8988T (cell line): ENCODE results near the gene PER3.
"Not testable (repeated sequence)": the region's sequence is repeated elsewhere in the genome, so short reads cannot be mapped to it uniquely, and the experiment has no call there.

Source experiments
- DNase-seq: peaks from one replicate; pipeline ENCODE4 v3.0.0; 2011

The PER3 gene

DNA sequence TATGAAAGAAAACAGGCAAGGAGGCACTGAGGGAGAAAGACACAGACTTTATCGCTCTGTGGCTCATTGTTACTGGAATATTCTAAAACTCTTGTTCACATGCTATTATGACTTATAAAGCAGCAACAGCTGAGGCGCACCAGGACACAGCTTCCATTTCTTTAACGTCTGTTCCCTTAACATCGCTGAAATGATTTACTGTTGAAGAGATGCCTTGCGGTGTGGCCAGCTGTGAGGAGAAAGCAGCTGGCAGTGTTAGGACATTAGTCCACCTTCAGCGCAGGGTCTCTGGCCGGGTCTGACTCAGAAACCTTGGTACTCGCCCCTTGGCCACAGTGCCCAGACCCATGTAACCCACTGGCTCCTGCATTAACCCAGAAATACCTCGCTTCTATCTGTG, 3.1 kb upstream of the PER3 start:
- no peak for DNase-seq

DNA sequence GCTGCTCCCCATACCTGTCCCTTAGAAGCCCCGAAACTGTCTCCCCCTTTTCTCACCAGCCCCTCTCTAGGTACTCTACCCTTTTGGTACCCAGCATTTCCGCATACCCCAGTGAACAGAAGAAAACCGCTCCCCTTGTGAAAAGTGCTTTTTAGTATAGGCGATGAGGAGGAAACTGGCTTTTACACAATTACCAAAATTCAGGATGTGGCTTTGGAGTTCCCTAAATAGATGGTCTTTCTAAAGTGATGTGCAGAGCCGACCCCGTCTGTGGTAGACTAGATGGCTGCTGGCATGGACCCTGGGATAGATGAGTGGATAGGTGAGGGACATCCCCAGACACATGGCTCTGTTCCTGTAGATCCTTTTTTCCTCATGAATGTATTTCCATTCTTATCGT, 2.6 kb upstream of the PER3 start:
- DNase-seq = no peak

DNA sequence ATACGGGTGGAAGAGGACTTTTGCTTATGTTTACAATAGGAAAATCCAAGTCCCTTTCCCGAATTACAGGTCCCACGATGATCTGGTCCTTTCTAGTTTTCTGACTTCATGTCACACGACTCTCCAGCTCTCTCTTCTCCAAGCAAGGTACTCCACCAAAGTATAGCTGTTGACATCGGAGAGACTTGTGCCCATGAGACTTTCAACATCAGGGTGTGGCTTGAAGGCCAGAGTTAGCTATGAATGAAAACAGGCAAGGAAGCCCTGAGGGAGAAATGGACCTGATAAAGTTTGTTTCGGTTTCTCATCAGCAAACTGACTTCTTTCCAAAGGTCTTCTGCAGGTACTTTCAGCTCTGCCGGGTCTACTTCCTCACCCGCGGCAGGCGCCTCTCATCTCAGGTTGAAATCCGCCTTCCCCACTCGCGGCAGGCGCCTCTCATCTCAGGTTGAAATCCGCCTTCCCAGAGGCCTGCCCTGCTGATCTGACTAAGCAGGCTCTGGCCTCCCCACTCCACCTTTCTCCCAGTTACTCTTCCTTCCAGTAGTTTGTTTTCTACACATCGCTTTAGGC, 2.1 kb upstream of the PER3 start:
- no peak for DNase-seq

DNA sequence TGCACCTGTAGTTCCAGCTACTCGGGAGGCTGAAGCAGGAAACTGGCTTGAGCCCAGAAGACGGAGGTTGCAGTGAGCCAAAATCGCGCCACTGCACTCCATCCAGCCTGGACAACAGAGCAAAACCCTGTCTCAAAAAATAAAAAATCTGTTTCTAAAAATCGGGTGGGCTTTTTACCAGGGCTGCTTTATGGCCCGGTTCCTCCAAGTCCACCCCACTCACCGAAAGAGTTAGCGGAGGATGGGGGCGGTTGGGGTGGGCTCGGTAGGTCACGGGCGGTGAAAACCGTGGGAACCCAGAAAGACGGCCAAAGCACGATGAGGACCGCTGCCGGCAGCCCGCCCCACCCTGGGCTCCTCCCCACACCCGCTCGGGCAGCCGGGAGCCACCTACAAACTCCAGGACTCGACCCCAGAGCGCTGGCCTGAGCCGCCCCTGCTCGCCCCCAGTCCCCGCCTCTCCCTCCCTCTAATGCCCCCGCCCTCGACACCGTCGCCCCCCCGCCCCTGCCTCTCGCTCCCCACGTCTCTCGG, 846 bp upstream of the PER3 start:
- peak; percentile 57 for DNase-seq

DNA sequence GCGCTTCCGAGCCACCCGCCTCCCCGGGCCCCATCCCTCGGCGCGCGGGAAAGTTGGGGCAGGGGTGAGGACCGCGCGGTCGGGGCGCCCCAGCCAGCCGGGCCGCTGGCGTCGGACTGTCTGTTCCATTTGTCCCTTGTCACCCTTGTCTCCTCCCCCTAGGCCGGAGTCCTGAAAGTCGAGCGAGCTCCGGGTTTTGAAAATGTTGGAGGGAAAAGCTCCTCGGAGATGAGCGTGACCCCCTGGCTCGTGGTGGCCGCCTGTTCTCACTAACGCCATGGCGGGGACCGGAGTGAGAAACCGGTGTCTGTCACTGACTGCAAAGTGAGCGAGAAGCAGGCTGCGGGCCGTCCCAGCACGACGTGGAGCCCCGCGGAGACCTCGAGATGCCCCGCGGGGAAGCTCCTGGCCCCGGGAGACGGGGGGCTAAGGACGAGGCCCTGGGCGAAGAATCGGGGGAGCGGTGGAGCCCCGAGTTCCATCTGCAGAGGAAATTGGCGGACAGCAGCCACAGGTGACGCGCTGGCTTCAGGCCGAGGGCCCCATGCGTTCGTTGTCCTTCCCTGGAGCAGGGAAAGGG, 491 bp downstream of the PER3 start:
- no peak for DNase-seq

DNA sequence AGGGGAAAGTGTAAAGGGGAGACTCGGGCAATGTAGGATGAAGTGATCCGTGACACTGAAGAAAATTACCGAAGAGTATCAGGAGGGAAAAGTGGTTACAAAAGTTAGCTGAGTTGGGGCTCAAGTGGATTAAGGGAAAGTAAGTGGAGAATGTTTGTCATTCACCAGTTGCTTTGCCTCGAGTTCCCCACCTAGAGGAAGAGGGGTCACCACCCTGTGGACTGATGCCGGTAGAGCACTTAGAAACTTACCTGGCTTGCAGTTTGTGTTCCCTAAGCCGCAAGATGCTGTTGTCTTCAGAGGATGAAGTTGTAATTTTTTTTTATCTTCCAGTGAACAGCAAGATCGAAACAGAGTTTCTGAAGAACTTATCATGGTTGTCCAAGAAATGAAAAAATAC, 1.0 kb downstream of the PER3 start:
- DNase-seq = no peak

DNA sequence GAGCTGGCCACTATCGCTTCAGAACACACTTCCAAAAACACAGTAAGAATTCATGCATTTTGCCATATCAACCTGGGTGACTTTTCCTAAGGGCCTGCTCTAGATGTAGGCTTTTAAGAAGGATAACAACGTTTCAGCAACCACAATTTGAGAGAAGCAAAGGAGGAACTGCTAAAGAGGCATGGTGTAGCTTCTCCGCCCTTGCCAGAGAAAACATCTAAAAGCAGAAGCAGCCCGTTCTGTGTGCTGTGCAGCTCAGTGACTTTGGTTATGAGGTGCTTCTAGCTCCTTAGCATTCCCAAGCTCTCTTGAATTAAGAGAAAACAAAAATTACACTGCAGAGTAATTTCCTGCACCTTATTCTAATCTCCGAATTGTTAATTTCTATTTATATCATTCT, 2.7 kb downstream of the PER3 start:
- DNase-seq = no peak

DNA sequence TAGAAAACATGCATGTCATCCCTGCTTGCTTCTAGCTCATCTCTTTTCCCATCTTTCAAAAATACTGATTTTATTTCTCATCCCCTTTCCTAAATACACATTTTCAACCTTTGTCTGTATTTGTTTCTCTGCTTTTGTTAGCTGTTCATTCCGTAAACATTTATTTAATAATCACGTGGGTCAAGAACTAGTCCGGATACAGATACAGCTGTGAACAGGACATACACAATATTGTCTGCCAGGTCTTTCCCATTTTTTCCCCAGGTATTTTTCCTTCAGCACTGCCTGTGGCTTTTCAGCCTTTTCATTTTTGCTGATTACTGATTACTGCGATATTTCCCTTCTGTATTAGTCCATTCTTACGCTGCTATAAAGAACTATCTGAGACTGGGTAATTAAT, 5.7 kb downstream of the PER3 start:
- DNase-seq = no peak

DNA sequence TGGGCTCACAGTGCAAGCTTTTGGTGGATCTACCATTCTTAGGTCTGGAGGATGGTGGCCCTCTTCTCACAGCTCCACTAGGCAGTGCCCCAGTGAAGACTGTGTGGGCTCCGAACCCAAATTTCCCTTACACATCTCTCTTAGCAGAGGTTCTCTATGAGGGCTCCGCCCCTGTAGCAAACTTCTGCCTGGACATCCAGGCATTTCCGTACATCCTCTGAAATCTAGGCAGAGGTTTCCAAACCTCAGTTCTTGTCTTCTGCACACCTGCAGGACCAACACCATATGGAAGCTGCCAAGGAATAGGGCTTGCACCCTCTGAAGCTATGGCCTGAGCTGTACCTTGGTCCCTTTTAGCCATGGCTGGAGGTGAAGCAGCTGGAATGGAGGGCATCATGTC, 6.9 kb downstream of the PER3 start:
- DNase-seq = not testable (repeated sequence)

DNA sequence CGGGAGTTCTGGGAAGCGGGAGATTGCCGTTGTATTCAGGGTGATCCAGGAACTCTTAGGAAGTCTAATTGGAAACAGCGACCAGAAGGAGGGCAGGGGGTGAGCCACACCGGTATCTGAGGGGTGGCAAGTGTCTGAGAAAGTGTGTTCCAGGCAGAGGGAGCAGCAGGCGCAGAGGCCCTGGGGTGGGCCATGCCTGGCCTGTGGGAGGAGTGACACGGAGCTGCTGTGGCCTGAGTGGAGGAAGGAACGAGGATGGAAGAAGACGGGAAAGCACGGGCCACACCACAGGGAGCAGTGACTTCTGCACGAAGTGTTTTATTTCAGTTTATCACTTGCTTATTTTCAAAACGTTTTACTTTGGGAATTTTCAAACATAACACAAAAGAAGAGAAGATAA, 11.3 kb downstream of the PER3 start:
- DNase-seq = no peak

DNA sequence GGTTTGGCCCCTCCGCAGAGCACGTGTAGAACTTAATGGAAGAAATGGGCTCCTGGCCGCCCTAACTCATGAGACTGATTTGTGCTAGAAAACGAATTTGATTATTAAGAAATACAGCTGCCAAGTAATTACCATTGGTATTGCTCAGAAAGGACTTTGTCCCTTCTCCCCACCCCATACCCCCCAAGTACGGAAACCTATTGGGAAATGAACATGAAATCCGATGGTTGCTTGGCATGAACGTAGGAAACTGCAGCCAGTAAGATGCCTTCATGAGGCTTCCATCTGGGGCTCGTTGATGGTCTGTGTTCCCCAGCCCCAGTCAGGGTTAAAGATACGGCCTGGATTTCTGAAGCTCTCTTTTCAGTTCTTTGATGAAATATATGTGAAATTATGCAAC, 21.4 kb downstream of the PER3 start:
- DNase-seq = no peak

DNA sequence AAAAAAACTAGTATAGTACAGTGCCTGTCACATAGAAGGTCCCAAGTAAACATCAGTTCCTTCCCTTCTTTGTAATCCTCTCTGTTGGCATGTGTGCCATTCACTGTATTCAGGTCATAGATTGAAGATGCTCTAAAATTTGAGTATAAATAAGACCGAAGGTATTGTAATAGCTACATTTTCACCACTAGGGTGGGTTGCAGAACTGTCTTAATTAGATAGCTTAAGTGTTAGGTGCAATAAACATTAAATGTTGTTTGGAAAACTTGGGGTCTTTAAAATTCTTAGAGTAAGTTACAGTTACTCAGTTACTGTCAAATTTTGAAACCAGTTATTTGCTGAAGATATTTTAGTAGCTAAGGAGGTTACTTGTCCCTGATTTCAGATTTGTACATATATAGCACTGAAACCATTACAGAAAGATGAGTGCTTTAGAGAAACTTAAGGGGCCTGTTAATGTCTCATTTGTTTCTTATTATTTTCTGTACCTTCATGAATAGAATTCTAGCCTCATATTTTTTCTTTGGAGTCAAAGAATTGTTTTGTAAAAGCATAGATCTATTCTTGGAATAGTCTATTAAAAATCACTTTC, 24.3 kb downstream of the PER3 start:
- DNase-seq = no peak

DNA sequence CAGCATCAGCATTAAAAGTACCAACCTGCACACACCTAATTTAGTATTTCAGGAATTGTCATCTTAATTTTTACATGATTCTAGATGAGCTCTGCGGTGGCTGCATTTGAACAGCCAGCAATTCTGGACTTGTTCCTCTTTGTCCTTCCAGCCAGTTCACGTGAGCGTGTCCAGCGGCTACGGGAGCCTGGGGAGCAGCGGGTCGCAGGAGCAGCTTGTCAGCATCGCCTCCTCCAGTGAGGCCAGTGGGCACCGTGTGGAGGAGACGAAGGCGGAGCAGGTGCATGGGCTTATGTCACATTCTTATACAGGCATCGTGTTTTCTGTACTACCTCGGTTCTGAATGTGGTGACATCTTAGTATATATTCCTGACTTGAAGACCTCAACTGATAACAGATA, 25.7 kb downstream of the PER3 start:
- no peak for DNase-seq

DNA sequence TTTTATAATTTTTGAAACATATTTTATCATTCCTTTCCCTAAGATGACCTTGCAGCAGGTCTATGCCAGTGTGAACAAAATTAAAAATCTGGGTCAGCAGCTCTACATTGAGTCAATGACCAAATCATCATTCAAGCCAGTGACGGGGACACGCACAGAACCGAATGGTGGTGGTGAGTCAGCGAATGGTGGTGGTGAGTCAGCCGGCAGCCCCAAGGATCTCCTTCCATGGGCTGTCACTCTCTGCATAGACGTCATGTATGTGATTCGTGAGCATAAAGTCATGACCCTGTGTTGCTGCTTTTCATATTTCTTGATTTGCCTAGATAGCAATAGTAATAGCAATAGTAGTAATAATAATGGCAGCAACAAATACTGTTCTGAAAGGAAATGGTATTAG, 26.3 kb downstream of the PER3 start:
- peak; percentile 6 for DNase-seq

DNA sequence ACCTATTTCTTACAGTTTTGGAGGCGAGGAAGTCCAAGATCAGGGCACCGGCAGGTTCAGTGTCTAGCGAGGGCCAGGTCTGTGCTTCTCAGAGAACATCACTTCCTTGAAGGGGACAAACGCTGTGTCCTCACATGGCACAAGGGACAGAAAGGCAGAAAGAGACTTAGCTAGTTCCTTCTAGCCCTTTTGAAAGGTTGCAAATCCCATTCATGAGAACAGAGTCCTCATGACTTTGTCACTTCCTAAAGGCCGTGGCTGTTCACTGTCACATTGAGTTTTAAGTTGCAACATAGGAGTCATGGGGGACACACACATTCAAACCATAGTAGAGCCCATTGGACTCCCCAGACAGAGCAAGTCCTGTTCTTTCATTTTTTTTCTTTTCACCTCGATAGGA, 27.4 kb downstream of the PER3 start:
- no peak for DNase-seq

DNA sequence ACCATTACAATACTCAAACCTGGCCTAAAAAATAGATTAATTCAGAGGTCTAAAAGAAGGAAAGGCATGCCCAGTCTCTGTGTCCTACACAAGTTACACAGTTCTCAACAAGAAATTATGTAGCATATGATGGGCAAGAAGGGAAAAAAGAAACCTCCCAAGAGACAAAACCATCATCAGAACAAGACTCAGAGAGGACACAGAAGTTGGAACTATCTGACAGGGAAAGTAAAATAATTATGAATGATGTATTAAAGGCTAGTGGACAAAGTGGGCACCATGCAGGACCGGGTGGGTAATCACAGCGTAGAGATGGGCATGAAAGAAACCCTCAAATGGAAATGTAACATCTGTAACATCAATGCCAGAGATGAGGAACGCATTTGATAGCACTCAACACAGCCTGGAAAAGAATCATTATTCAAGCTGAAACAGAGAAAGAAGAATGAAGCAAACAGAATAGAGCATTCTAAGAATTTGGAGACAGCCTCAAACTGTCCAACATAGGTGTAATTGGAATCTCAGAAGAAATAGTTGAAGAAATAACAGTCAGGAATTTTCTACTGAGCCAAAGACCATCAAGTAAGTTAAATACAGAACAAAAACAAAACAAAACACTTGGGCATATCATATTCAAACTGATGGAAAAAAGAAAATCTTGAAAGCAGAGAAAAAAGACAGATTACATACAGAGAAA, 29.7 kb downstream of the PER3 start:
- no peak for DNase-seq

DNA sequence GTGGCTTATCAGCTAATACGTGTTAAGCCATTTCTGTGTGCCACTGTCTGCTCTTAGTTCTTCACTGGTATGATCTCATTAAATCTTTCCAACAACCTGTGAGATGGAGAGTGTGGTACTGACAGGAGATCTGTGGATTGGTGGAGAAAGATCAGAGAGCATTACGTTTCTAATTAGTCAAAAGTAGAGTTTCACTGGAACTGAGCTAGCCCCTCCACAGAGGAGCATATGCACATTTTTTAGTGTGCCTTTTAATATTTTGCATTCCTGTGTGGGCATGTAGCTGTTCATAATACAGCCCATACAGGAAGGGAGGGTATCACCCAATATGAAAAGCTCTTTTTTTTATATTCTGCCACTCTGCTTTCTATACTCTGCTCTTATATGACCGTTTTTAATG, 37.2 kb downstream of the PER3 start:
- no peak for DNase-seq

DNA sequence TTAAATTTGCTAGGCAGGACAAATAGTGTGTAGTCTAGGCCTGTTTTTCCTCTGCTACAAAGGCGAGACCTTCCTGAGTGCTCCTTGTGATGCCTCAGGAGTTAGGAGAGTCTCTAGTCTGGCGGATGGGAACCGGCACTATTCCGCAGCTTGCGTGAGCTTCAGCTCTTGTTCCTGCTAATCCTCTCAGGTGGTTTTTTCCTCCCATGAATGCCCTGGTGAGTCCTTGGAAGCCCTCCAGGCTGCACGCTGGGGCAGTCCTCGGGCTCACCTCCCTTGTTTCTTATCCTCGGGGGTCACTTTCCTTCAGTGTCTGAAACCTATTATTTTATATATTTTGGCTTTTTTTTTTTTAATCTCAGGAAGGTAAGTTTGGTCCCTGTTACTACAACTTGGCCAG, 40.6 kb downstream of the PER3 start:
- no peak for DNase-seq

DNA sequence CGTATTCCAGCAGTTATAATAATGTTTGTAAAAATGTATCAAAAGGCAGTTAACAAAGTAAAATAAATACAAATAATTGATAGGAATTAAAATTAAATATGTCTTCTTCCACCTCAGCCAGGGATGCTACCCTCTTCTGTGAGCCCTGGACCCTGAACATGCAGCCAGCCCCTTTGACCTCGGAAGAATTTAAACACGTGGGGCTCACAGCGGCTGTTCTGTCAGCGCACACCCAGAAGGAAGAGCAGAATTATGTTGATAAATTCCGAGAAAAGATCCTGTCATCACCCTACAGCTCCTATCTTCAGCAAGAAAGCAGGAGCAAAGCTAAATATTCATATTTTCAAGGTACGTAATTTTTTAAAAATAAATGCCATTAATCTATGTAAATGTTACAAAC, 42.3 kb downstream of the PER3 start:
- DNase-seq = no peak

DNA sequence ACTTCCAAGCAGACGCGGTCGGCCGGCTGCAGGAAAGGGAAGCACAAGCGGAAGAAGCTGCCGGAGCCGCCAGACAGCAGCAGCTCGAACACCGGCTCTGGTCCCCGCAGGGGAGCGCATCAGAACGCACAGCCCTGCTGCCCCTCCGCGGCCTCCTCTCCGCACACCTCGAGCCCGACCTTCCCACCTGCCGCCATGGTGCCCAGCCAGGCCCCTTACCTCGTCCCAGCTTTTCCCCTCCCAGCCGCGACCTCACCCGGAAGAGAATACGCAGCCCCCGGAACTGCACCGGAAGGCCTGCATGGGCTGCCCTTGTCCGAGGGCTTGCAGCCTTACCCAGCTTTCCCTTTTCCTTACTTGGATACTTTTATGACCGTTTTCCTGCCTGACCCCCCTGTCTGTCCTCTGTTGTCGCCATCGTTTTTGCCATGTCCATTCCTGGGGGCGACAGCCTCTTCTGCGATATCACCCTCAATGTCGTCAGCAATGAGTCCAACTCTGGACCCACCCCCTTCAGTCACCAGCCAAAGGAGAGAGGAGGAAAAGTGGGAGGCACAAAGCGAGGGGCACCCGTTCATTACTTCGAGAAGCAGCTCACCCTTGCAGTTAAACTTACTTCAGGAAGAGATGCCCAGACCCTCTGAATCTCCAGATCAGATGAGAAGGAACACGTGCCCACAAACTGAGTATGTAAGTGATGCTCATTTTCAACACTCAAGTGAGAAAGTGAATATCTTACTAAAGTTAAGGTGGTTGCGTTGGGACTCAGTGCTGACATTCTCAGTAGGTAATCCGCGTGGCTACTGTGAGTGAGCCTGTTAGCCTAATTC, 43.2 kb downstream of the PER3 start:
- no peak for DNase-seq

DNA sequence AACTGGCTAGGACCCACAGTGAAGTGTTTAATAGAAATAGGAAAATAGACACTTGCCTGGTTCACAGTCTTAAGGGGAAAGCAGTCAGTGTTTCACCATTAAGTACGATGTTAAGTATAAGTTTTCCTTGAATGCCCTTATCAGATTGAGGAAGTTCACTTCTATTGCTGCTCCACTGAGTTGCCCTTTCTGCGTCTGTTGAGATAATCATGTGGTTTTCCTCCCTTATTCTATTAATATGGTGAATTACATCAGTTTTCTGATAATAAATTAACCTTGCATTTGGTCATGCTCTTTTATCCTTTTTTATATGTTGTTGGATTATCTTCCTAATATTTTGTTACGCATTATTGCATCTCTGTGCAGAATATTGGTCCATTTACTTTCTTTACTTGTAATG, 47.4 kb downstream of the PER3 start:
- DNase-seq = no peak

DNA sequence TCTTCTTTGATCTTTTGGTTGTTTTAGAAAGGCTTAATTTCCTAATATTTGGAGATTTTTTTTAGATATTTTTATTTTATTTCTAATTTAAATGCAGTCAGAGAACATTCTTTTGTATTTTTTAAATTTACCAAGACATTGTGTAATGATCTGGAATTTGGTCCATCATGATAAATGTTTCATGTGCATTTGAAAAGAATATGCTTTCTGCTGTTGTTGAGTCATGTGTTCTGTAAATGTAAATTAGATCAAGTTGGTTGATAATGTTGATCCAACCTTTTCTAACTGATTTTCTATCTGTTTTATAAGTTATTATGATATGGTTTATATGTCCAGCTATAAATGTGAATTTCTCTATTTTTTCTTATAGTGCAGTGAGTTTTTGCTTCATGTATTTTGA, 48.9 kb downstream of the PER3 start:
- no peak for DNase-seq

DNA sequence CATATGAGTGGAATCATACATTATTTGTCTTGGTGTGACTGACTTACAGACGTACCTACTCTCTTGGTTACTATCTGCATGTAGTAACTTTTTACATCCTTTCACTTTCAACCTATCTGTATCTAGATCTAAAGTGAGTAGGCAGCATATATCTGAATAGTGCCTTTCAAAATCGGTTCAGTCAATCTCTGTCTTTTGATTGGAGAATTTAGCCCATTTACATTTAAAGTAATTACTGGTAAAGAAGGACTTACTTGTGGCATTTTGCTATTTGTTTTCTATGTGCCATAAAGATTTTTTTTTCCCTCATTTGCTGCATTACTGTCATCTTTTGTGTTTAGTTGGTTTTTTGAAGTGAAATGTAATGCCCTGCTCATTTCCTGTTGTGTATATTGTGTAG, 54.6 kb downstream of the PER3 start:
- DNase-seq = no peak
